ENCODE data around the gene SYTL1. TPM values are rescaled to one million over a fixed set of nuclear protein-coding genes. Genes with fewer than 3 reads are reported as not detected.

SYTL1 gene
- total and polyA plus RNA-seq, 9 of the 15 experiments (the other 6 are each of a cell fraction or from before 2014, with no cell fraction given), result 0.04 to 9.3 (median 1.7) TPM

DNA sequence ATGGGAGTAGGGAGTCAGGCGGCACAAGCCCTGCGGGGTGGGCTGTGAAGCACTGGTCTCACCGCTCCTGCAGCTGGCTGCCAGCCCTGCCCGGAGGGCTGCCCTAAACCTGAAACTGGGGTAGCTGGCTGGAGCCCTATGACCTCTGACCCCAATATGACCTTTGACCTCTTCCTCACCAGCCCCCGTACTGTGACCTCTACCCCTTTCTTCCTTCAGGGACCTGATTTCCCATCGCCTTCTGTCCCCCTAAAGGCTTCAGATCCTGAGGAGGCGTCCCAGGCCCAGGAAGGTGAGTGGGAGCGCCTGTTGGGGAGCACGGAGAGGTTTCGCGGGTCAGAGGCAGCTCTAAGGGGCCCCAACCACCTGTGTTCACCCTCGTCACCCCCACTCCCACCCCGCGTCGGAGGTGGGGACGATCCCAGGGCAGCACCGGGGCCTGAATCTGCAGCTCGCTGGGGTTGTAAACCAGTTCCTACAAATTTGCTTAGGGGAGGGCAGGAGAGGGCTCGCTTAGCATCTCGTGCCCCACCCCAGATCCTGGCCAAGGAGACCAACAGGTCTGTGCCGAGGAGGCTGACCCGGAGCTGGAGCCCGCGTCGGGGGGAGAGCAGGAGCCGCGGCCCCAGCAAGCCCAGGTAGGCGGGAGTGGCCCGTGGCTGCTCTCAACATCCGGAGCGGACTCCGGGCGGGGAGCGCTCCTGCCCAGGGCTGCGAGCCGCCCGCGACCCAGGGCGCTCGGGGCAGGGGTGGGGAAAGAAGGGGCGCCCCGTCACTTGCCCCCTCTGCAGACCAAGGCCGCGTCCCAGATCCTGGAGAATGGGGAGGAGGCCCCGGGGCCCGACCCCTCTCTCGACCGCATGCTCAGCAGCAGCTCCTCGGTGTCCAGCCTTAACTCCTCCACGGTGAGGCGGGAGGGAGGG is 7.3 kb downstream of the SYTL1 start (continued):
- TF ChIP-seq, protein P1, sequence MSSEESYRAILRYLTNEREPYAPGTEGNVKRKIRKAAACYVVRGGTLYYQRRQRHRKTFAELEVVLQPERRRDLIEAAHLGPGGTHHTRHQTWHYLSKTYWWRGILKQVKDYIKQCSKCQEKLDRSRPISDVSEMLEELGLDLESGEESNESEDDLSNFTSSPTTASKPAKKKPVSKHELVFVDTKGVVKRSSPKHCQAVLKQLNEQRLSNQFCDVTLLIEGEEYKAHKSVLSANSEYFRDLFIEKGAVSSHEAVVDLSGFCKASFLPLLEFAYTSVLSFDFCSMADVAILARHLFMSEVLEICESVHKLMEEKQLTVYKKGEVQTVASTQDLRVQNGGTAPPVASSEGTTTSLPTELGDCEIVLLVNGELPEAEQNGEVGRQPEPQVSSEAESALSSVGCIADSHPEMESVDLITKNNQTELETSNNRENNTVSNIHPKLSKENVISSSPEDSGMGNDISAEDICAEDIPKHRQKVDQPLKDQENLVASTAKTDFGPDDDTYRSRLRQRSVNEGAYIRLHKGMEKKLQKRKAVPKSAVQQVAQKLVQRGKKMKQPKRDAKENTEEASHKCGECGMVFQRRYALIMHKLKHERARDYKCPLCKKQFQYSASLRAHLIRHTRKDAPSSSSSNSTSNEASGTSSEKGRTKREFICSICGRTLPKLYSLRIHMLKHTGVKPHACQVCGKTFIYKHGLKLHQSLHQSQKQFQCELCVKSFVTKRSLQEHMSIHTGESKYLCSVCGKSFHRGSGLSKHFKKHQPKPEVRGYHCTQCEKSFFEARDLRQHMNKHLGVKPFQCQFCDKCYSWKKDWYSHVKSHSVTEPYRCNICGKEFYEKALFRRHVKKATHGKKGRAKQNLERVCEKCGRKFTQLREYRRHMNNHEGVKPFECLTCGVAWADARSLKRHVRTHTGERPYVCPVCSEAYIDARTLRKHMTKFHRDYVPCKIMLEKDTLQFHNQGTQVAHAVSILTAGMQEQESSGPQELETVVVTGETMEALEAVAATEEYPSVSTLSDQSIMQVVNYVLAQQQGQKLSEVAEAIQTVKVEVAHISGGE (CRISPR knock-in tag; IDR thresholded peaks at IDR 0.05), result no peak
- TF ChIP-seq RAD21 (CRISPR knock-in tag; conservative IDR thresholded peaks at IDR 0.05 in 1 of 2, IDR thresholded peaks at IDR 0.05 in 1 of 2) (0 out of 4 replicates have a peak, but pooled peaks of 1 of the 2 experiments have one; percentile 6), TBP (optimal IDR thresholded peaks at IDR 0.05; ENCODE audit: low read depth, low read length) (peak; percentile 28), ZFP1 (CRISPR knock-in tag; IDR thresholded peaks at IDR 0.05) (no peak), NR2C1 (IDR thresholded peaks at IDR 0.05) (peak; percentile 99), NR2C1 (tag; IDR thresholded peaks at IDR 0.05) (peak; percentile 99), ZNF121 (CRISPR knock-in tag; conservative IDR thresholded peaks at IDR 0.05) (no peak), NONO (IDR thresholded peaks at IDR 0.05; ENCODE audit: low read depth in 2 of 2, low read length in 1 of 2) (peak in 1 of 2 experiments; percentile 18; a peak in 1 of 4 replicates), FIP1L1 (IDR thresholded peaks at IDR 0.05; ENCODE audit: low read depth, low read length, poor library complexity, severe bottlenecking) (peak; percentile 41), ZEB2 (IDR thresholded peaks at IDR 0.05) (peak; percentile 58; the same call in 1 of the 2 replicates), NR4A1 (CRISPR knock-in tag; IDR thresholded peaks at IDR 0.05) (no peak), NR4A1 (tag; IDR thresholded peaks at IDR 0.05) (no peak), ZNF263 (CRISPR knock-in tag; IDR thresholded peaks at IDR 0.05; ENCODE audit: borderline replicate concordance) (peak; percentile 96), ZFX (CRISPR knock-in tag; IDR thresholded peaks at IDR 0.05) (peak; percentile 44), ZSCAN29 (IDR thresholded peaks at IDR 0.05) (no peak), DPF2 (IDR thresholded peaks at IDR 0.05) (0 out of 2 replicates have a peak, but pooled peaks have one; percentile 16), NR3C1 (CRISPR knock-in tag; IDR thresholded peaks at IDR 0.05) (peak; percentile 39; the same call in 1 of the 2 replicates), RBM39 (optimal IDR thresholded peaks at IDR 0.05; ENCODE audit: low read depth, low read length) (peak; percentile 52), RBBP5 (IDR thresholded peaks at IDR 0.05; ENCODE audit: borderline replicate concordance, insufficient read depth, low read length, poor library complexity, severe bottlenecking) (peak; percentile 32), PHF8 (IDR thresholded peaks at IDR 0.05; ENCODE audit: borderline replicate concordance, low read length) (0 out of 2 replicates have a peak, but pooled peaks have one; percentile 9)
- TF ChIP-seq, protein P2, sequence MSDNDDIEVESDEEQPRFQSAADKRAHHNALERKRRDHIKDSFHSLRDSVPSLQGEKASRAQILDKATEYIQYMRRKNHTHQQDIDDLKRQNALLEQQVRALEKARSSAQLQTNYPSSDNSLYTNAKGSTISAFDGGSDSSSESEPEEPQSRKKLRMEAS (CRISPR knock-in tag; IDR thresholded peaks at IDR 0.05), result peak; percentile 69; the same call in 1 of the 2 replicates
- TF ChIP-seq, protein P3, sequence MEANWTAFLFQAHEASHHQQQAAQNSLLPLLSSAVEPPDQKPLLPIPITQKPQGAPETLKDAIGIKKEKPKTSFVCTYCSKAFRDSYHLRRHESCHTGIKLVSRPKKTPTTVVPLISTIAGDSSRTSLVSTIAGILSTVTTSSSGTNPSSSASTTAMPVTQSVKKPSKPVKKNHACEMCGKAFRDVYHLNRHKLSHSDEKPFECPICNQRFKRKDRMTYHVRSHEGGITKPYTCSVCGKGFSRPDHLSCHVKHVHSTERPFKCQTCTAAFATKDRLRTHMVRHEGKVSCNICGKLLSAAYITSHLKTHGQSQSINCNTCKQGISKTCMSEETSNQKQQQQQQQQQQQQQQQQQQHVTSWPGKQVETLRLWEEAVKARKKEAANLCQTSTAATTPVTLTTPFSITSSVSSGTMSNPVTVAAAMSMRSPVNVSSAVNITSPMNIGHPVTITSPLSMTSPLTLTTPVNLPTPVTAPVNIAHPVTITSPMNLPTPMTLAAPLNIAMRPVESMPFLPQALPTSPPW (CRISPR knock-in tag; IDR thresholded peaks at IDR 0.05), result peak; percentile 53; the same call in 1 of the 2 replicates

Data from K562 (cell line).